ENCODE data around the gene BRMS1L. TPM values are rescaled to one million over a fixed set of nuclear protein-coding genes. Genes with fewer than 3 reads are reported as not detected.

Gene BRMS1L
- total and polyA plus RNA-seq, 10 of the 15 experiments (the other 5 are each of a cell fraction or from before 2014, with no cell fraction given) = 5.3 to 26.7 (median 8.3) TPM

DNA sequence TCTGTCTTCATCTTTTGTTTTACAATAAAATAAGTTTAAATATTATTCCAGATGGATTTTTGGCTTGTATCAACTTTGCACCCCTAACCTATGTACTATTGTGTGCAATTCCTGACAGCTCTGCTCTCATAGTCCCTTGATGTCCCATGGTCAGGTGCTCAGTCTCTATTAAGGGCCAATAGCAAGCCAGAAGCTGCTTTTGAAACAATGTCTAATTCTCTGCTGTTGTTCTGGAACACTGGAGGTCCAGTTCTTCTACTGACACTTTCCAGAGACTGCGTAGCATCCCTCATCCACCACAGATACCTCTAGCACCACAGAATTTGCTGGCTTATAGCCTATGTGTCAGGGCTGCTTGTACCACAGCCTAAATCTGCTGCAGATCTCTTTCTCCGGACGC lies 74.6 kb downstream of the BRMS1L start:
- Histone ChIP-seq H3K36me3 (ENCODE audit: control insufficient read depth in 2 of 2, insufficient read depth in 2 of 2, low read length in 1 of 2) (no peaks in the 10 kb centered on the region), H3K4me1 (ENCODE audit: control insufficient read depth, insufficient read depth, low read length) (no peaks in the 10 kb centered on the region), H3K27ac (ENCODE audit: control insufficient read depth, insufficient read depth) (no peak overlapping the region), H3K4me2 (ENCODE audit: control insufficient read depth, insufficient read depth) (no peak overlapping the region), H4K20me1 (ENCODE audit: control insufficient read depth, insufficient read depth) (no peaks in the 10 kb centered on the region), H3K79me2 (ENCODE audit: control insufficient read depth, insufficient read depth, low read length) (no peaks in the 10 kb centered on the region), H3K27me3 (replicated peaks in 1 of 2; ENCODE audit: control insufficient read depth in 2 of 2, insufficient read depth in 2 of 2, low read length in 1 of 2) (no peaks in the 10 kb centered on the region), H2AFZ (ENCODE audit: control insufficient read depth, low read depth, low read length) (no peak overlapping the region), H3K4me3 (no peak overlapping the region), H3K9me3 (replicated peaks; ENCODE audit: control insufficient read depth, insufficient read depth, low read length) (no peaks in the 10 kb centered on the region), H3K9ac (ENCODE audit: control insufficient read depth, insufficient read depth, low read length) (no peak overlapping the region)
- in situ Hi-C loops (cut with MboI) (no loop called here), intact Hi-C loops (cut with micrococcal nuclease; ENCODE audit: unreplicated experiment) (no loop called here)
- ChIA-PET CTCF (interaction anchor here (0.7 kb wide), 1 partner anchor 21 kb away, joined by 3 read pairs; no protein-coding TSS in a partner anchor), RAD21 (ENCODE audit: unreplicated experiment) (no interaction called here), SMC1A (ENCODE audit: uncharacterized antibody, unreplicated experiment) (no interaction called here), POLR2A (no interaction called here)
- FAIRE-seq (no peak), ATAC-seq (no peak), DNase-seq (ENCODE audit: low read depth, low spot score) (no peak)
- no TSS peak for BruUV-seq (replicated peaks)
- TF ChIP-seq, protein P1, sequence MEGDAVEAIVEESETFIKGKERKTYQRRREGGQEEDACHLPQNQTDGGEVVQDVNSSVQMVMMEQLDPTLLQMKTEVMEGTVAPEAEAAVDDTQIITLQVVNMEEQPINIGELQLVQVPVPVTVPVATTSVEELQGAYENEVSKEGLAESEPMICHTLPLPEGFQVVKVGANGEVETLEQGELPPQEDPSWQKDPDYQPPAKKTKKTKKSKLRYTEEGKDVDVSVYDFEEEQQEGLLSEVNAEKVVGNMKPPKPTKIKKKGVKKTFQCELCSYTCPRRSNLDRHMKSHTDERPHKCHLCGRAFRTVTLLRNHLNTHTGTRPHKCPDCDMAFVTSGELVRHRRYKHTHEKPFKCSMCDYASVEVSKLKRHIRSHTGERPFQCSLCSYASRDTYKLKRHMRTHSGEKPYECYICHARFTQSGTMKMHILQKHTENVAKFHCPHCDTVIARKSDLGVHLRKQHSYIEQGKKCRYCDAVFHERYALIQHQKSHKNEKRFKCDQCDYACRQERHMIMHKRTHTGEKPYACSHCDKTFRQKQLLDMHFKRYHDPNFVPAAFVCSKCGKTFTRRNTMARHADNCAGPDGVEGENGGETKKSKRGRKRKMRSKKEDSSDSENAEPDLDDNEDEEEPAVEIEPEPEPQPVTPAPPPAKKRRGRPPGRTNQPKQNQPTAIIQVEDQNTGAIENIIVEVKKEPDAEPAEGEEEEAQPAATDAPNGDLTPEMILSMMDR (IDR thresholded peaks at IDR 0.05 in 2 of 3, conservative IDR thresholded peaks at IDR 0.05 in 1 of 3; ENCODE audit: control insufficient read depth in 2 of 3, extremely low read depth in 1 of 3, insufficient read depth in 1 of 3, low read depth in 3 of 3, low read length in 3 of 3) = no peak
- TF ChIP-seq CREB1 (IDR thresholded peaks at IDR 0.05; ENCODE audit: low read depth) (no peak), PAX8 (IDR thresholded peaks at IDR 0.05) (no peak), SMC3 (IDR thresholded peaks at IDR 0.05; ENCODE audit: borderline replicate concordance, low read length) (no peak)
- TF ChIP-seq, protein P2, sequence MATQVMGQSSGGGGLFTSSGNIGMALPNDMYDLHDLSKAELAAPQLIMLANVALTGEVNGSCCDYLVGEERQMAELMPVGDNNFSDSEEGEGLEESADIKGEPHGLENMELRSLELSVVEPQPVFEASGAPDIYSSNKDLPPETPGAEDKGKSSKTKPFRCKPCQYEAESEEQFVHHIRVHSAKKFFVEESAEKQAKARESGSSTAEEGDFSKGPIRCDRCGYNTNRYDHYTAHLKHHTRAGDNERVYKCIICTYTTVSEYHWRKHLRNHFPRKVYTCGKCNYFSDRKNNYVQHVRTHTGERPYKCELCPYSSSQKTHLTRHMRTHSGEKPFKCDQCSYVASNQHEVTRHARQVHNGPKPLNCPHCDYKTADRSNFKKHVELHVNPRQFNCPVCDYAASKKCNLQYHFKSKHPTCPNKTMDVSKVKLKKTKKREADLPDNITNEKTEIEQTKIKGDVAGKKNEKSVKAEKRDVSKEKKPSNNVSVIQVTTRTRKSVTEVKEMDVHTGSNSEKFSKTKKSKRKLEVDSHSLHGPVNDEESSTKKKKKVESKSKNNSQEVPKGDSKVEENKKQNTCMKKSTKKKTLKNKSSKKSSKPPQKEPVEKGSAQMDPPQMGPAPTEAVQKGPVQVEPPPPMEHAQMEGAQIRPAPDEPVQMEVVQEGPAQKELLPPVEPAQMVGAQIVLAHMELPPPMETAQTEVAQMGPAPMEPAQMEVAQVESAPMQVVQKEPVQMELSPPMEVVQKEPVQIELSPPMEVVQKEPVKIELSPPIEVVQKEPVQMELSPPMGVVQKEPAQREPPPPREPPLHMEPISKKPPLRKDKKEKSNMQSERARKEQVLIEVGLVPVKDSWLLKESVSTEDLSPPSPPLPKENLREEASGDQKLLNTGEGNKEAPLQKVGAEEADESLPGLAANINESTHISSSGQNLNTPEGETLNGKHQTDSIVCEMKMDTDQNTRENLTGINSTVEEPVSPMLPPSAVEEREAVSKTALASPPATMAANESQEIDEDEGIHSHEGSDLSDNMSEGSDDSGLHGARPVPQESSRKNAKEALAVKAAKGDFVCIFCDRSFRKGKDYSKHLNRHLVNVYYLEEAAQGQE (IDR thresholded peaks at IDR 0.05; ENCODE audit: low read depth, low read length) = no peak
- WGBS (ENCODE audit: insufficient coverage, insufficient replicate concordance, low lambda C conversion rate, missing lambda C conversion rate) = 76% methylated on average over 3 of the region's 3 CpGs
